GM23338 (cell line): Measurements from ENCODE around the gene VNN1.

Experiments used
- CREB1 ChIP-seq: fragments of 250-450 bp; sonication (Bioruptor Pico); IDR thresholded peaks from 2 replicates; pipeline ENCODE4 v1.5.0; 2020; ENCODE audit warnings: low read depth, mild to moderate bottlenecking, moderate library complexity
- ETS1 ChIP-seq: IDR thresholded peaks from 2 replicates; pipeline ENCODE4 v1.6.1; 2016; ENCODE audit warnings: antibody characterized with exemption
- EZH2 ChIP-seq: fragments of 200-600 bp; sonication (generic); IDR thresholded peaks from one replicate; pipeline ENCODE4 v1.8.0; 2017; ENCODE audit warnings: antibody characterized with exemption, mild to moderate bottlenecking, low read depth; ENCODE audit not compliant: unreplicated experiment
- EZH2phosphoT487 ChIP-seq: fragments of 200-600 bp; sonication (generic); IDR thresholded peaks from one replicate; pipeline ENCODE4 v1.8.1; 2018; ENCODE audit warnings: antibody characterized with exemption; ENCODE audit not compliant: unreplicated experiment
- JUNB ChIP-seq: IDR thresholded peaks from one replicate; pipeline ENCODE4 v1.6.1; 2016; ENCODE audit warnings: antibody characterized with exemption; ENCODE audit not compliant: unreplicated experiment
- POLR2AphosphoS5 ChIP-seq: IDR thresholded peaks from 2 replicates; pipeline ENCODE4 v1.6.1; 2016; ENCODE audit warnings: antibody characterized with exemption, low read depth
- REST ChIP-seq: IDR thresholded peaks from one replicate; pipeline ENCODE4 v1.6.1; 2018; ENCODE audit warnings: antibody characterized with exemption; ENCODE audit not compliant: unreplicated experiment
- STAT1 ChIP-seq: IDR thresholded peaks from one replicate; pipeline ENCODE4 v1.6.1; 2016; ENCODE audit warnings: antibody characterized with exemption; ENCODE audit not compliant: unreplicated experiment
- ZNF114 ChIP-seq: fragments of 250-450 bp; sonication (Bioruptor Pico); IDR thresholded peaks from 2 replicates; pipeline ENCODE4 v1.5.0; 2020; ENCODE audit warnings: mild to moderate bottlenecking, moderate library complexity
- TF ChIP-seq, protein P1 (sequence below), 2 experiments: fragments of 200-600 bp in 1 of 2; sonication (generic) in 1 of 2; conservative IDR thresholded peaks; 2 replicates each; pipeline versions ENCODE4 v1.5.1 to v1.6.1; 2016 to 2017; ENCODE audit warnings: antibody characterized with exemption in 2 of 2, low read depth in 2 of 2, mild to moderate bottlenecking in 2 of 2, moderate library complexity in 1 of 2

GRCh38 chr6:132733283-132733682 is 19.4 kb upstream of the VNN1 start:
- TF ChIP-seq STAT1 = no peak
- no peak for TF ChIP-seq POLR2AphosphoS5
- TF ChIP-seq, protein P1, sequence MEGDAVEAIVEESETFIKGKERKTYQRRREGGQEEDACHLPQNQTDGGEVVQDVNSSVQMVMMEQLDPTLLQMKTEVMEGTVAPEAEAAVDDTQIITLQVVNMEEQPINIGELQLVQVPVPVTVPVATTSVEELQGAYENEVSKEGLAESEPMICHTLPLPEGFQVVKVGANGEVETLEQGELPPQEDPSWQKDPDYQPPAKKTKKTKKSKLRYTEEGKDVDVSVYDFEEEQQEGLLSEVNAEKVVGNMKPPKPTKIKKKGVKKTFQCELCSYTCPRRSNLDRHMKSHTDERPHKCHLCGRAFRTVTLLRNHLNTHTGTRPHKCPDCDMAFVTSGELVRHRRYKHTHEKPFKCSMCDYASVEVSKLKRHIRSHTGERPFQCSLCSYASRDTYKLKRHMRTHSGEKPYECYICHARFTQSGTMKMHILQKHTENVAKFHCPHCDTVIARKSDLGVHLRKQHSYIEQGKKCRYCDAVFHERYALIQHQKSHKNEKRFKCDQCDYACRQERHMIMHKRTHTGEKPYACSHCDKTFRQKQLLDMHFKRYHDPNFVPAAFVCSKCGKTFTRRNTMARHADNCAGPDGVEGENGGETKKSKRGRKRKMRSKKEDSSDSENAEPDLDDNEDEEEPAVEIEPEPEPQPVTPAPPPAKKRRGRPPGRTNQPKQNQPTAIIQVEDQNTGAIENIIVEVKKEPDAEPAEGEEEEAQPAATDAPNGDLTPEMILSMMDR (conservative IDR thresholded peaks at IDR 0.05; ENCODE audit: low read depth in 2 of 2) = no peak
- no peak for TF ChIP-seq REST
- no peak for TF ChIP-seq EZH2phosphoT487
- TF ChIP-seq EZH2 = no peak
- TF ChIP-seq JUNB = no peak
- TF ChIP-seq ETS1 = no peak
- no peak for TF ChIP-seq CREB1 (CRISPR knock-in tag)
- no peak for TF ChIP-seq ZNF114 (CRISPR knock-in tag)
